Measurements from ENCODE around the gene CBLL2.

DNA sequence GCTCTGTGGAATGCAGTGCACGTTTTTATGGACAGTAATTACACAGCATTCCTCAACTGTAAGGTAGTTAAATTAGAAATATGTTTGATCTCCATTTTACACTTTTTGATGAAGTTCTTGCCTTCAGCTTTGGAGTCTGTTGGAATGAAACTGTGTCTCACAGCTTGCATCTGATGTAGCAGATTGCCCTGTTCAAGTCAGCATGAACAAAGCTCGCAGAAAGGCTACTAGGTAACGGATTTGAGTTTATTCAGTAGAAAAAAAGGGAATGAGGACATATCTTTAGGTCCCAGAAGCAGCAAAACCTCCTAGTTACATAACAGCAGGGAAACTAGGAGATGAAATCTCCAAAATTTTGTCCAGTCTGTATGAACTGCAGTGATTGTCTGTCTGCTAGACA is 24.3 kb upstream of the CBLL2 start:
- no peak for TF ChIP-seq EZH2 (IDR thresholded peaks at IDR 0.05; ENCODE audit: borderline replicate concordance, low read length)
- TF ChIP-seq, protein P1, sequence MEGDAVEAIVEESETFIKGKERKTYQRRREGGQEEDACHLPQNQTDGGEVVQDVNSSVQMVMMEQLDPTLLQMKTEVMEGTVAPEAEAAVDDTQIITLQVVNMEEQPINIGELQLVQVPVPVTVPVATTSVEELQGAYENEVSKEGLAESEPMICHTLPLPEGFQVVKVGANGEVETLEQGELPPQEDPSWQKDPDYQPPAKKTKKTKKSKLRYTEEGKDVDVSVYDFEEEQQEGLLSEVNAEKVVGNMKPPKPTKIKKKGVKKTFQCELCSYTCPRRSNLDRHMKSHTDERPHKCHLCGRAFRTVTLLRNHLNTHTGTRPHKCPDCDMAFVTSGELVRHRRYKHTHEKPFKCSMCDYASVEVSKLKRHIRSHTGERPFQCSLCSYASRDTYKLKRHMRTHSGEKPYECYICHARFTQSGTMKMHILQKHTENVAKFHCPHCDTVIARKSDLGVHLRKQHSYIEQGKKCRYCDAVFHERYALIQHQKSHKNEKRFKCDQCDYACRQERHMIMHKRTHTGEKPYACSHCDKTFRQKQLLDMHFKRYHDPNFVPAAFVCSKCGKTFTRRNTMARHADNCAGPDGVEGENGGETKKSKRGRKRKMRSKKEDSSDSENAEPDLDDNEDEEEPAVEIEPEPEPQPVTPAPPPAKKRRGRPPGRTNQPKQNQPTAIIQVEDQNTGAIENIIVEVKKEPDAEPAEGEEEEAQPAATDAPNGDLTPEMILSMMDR (conservative IDR thresholded peaks at IDR 0.05 in 1 of 2, IDR thresholded peaks at IDR 0.05 in 1 of 2; ENCODE audit: extremely low read depth in 1 of 2, insufficient read depth in 1 of 2, low read depth in 1 of 2, low read length in 2 of 2) = no peak
